Osteoblast (primary cell): ENCODE data around the gene PHLPP1. TPM values are rescaled to one million over a fixed set of nuclear protein-coding genes. Genes with fewer than 3 reads are reported as not detected.
A peak's percentile ranks its signal among the peaks of the same experiment; 100 is the strongest.

Source experiments
- DNase-seq: peaks from one replicate; pipeline ENCODE4 v3.0.0; 2011; ENCODE audit warnings: low spot score, mixed read lengths; ENCODE audit not compliant: insufficient read length; ENCODE audit errors: missing footprints
- H2AFZ ChIP-seq: 2 replicates; pipeline ENCODE4 v1.6.0; 2011; ENCODE audit warnings: mild to moderate bottlenecking, low read length
- H3K27ac ChIP-seq: 2 replicates; pipeline ENCODE4 v1.5.1; 2011; ENCODE audit warnings: mild to moderate bottlenecking, low read depth, low read length, moderate library complexity
- H3K27me3 ChIP-seq: 2 replicates; pipeline ENCODE4 v1.6.0; 2012; ENCODE audit warnings: mild to moderate bottlenecking, control low read depth, inconsistent platforms, low read length, moderate library complexity; ENCODE audit not compliant: insufficient read depth
- H3K36me3 ChIP-seq: 2 replicates; pipeline ENCODE4 v1.5.1; 2011; ENCODE audit warnings: mild to moderate bottlenecking, low read length, control low read depth, moderate library complexity; ENCODE audit not compliant: insufficient read depth
- H3K4me1 ChIP-seq: 2 replicates; pipeline ENCODE4 v1.5.1; 2011; ENCODE audit warnings: mild to moderate bottlenecking, low read length, control low read depth, moderate library complexity; ENCODE audit not compliant: insufficient read depth
- H3K4me2 ChIP-seq: 2 replicates; pipeline ENCODE4 v1.6.0; 2011; ENCODE audit warnings: mild to moderate bottlenecking, low read length; ENCODE audit not compliant: insufficient read depth
- H3K4me3 ChIP-seq: fragments of 200-600 bp; sonication (generic); 3 replicates; pipeline ENCODE4 v1.5.1; 2012; ENCODE audit warnings: mild to moderate bottlenecking, low read length, inconsistent platforms; ENCODE audit not compliant: insufficient read depth
- H3K79me2 ChIP-seq: 2 replicates; pipeline ENCODE4 v1.6.0; 2012; ENCODE audit warnings: mild to moderate bottlenecking, low read length, control low read depth, inconsistent platforms; ENCODE audit not compliant: insufficient read depth
- H3K9me3 ChIP-seq: 2 replicates; pipeline ENCODE4 v1.5.1; 2011; ENCODE audit warnings: low read depth, low read length, control low read depth
- H4K20me1 ChIP-seq: 2 replicates; pipeline ENCODE4 v1.6.0; 2012; ENCODE audit warnings: mild to moderate bottlenecking, low read length, control low read depth; ENCODE audit not compliant: insufficient read depth
- total RNA-seq: library from RNA; depleted of rRNA; stranded (reverse); fragments of >200 nt; gene quantifications from 2 replicates; pipeline ENCODE4 v1.2.3, GENCODE V29; 2012
- TF ChIP-seq, protein P1 (sequence below): IDR thresholded peaks from 2 replicates; pipeline ENCODE4 v1.5.1; 2011; ENCODE audit warnings: mild to moderate bottlenecking, low read depth, low read length, moderate library complexity; ENCODE audit errors: extremely low read depth

PHLPP1 gene
- total RNA-seq, 1 donor = 6.9 TPM

DNA sequence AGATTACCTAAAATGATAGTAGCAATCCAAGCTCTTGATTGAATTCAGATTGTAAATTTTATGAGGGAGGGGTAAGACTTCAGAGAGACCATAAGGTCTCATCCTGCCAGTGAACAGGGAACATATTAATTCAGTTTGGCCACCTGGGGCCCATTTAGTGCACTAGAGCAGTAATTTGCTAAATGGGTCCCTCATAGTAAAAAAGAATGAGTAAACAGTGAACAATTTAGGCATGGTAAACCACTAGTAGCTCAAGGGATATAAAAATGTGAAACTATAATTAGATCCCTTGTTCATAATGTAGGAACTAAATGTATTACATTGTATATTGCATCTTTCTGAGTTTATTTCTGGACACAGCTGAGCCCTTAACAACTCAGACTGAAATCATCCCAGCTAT is 4.9 kb upstream of the PHLPP1 start:
- Histone ChIP-seq H3K9me3 (no peaks in the 10 kb centered on the region), H2AFZ (no peak overlapping the region), H3K4me3 (no peak overlapping the region), H3K36me3 (no peaks in the 10 kb centered on the region), H3K4me1 (peaks cover 16% of the 10 kb centered on the region), H3K27ac (no peak overlapping the region), H3K27me3 (peaks cover 9% of the 10 kb centered on the region), H4K20me1 (no peaks in the 10 kb centered on the region), H3K4me2 (no peak overlapping the region), H3K79me2 (no peaks in the 10 kb centered on the region)
- TF ChIP-seq, protein P1, sequence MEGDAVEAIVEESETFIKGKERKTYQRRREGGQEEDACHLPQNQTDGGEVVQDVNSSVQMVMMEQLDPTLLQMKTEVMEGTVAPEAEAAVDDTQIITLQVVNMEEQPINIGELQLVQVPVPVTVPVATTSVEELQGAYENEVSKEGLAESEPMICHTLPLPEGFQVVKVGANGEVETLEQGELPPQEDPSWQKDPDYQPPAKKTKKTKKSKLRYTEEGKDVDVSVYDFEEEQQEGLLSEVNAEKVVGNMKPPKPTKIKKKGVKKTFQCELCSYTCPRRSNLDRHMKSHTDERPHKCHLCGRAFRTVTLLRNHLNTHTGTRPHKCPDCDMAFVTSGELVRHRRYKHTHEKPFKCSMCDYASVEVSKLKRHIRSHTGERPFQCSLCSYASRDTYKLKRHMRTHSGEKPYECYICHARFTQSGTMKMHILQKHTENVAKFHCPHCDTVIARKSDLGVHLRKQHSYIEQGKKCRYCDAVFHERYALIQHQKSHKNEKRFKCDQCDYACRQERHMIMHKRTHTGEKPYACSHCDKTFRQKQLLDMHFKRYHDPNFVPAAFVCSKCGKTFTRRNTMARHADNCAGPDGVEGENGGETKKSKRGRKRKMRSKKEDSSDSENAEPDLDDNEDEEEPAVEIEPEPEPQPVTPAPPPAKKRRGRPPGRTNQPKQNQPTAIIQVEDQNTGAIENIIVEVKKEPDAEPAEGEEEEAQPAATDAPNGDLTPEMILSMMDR = peak; percentile 13
- DNase-seq = peak; percentile 89

DNA sequence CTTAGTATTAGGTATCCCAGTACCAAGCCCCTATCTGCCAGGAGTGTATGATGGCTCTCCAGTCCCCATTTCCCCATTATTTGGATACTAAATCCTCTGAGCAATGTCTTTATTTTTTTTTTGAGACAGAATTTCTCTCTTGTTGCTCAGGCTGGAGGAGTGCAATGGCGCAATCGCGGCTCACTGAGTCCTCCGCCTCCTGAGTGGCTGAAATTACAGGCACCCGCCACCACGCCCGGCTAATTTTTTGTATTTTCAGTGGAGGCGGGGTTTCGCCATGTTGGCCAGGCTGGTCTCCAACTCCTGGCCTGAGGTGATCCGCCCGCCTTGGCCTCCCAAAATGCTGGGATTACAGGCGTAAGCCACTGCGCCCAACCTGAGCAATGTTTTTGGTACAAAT is 3.6 kb upstream of the PHLPP1 start:
- TF ChIP-seq, protein P1 = no peak
- DNase-seq = no peak
- Histone ChIP-seq H2AFZ (no peak overlapping the region), H3K4me1 (peaks cover 16% of the 10 kb centered on the region), H3K27ac (no peak overlapping the region), H4K20me1 (no peaks in the 10 kb centered on the region), H3K79me2 (no peaks in the 10 kb centered on the region), H3K4me3 (no peak overlapping the region), H3K27me3 (peaks cover 7% of the 10 kb centered on the region), H3K4me2 (no peak overlapping the region), H3K36me3 (no peaks in the 10 kb centered on the region), H3K9me3 (no peaks in the 10 kb centered on the region)

DNA sequence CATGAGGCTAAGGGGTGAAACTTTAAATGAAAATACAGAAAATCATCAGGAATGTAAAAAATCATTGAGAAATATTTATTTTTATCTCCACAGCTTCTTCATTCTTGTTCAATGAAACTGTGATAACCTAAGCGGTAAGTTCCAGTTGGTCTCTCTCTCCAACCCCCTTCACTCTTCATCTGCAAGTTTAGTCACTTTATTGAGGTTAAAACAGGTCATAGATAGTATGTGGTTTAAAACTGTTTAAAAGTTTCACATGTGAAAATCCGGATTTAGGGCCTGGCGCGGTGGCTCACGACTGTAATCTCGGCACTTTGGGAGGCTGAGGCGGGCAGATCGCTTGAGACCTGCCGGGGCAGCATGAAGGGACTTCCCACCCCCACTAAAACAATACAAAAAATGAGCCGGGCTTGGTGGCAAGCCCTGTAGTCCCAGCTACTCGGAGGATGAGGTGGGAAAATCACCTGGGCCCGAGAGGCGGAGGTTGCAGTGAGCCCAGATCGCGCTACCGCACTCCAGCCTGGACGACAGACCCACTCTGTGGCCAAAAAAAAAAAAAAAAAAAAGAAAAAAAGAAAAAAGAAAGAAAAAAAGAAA is 1.6 kb upstream of the PHLPP1 start:
- no peaks in the 10 kb centered on the region for H3K27me3 ChIP-seq
- no peak overlapping the region for H3K27ac ChIP-seq
- no peak overlapping the region for H3K4me2 ChIP-seq
- peaks cover 27% of the 10 kb centered on the region for H3K4me1 ChIP-seq
- H3K36me3 ChIP-seq = no peaks in the 10 kb centered on the region
- H3K9me3 ChIP-seq = no peaks in the 10 kb centered on the region
- DNase-seq = peak; percentile 26
- H3K4me3 ChIP-seq = no peak overlapping the region
- TF ChIP-seq, protein P1 = no peak
- H2AFZ ChIP-seq = no peak overlapping the region
- peaks cover 6% of the 10 kb centered on the region for H4K20me1 ChIP-seq
- no peaks in the 10 kb centered on the region for H3K79me2 ChIP-seq

DNA sequence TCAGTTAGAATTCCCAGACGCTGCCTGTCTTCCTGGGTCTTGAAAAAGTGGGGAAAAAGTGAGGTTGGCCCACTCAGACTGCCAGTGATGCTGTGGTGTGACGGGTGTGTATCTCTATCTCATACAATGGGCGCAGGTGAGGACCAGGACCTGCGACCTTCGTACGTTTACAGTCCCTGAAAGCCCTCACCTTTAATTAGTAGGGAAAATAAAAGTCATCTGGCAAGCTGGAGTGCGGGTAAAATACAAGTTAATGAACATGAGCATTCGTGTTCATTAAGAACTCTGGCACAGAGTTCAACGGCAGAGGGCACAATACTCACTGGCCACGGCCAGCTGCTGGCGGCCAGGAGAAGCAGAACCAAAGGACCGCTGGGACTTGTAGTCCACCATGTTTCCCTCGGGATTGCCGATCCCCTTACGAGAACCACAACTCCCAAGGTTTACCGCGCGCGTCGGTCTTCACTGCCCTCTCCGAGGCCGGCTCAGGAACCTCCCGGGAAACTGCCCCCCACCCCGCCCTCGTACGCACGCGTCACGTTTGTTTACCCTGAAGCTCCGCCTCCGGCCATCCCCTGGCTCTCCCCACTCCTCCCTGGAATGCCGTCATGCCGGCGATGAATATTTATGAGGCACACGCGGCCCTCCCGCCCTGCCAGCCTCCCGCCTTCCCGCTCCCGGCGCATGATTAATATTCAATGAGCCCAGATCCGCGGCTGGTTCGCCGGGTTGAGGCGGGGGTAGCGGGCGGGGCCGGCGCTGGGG is 488 bp upstream of the PHLPP1 start:
- Histone ChIP-seq H3K79me2 (peaks cover 5% of the 10 kb centered on the region), H3K4me3 (peak overlapping the region; percentile 64), H3K4me1 (peaks cover 27% of the 10 kb centered on the region), H3K27me3 (no peaks in the 10 kb centered on the region), H3K4me2 (peak overlapping the region; percentile 73), H3K36me3 (no peaks in the 10 kb centered on the region), H4K20me1 (peaks cover 6% of the 10 kb centered on the region), H2AFZ (peak overlapping the region; percentile 98), H3K27ac (peak overlapping the region; percentile 65), H3K9me3 (no peaks in the 10 kb centered on the region)
- TF ChIP-seq, protein P1 = peak; percentile 83
- DNase-seq = peak; percentile 100
